ENCODE results near the gene DSE.

The DSE gene

DNA sequence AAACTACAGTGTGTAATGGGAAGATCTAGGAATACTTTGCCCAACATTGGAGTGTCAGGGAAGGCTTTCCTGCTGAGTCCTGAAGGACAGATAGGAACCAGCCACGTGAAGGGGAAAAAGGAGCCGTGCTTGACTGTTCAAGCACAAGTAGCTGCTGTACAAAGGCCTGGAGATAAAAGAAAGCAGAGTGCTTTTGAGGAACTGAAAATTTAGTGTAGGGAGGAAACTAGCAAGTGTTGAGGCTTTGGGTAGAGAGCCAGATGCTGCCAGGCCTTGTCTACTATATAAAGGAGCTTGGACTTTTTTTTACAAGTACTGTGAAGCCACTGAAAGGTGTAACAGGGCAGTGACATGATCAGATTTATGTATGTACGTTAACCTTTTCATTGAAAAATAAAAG is 39.0 kb downstream of the DSE start:
- Histone ChIP-seq H3K9me3 (ENCODE audit: control insufficient read depth in 2 of 2, low read length in 2 of 2) (no peaks in the 10 kb centered on the region), H3K4me3 (ENCODE audit: low read length in 2 of 2) (no peak overlapping the region), H3K36me3 (ENCODE audit: control insufficient read depth in 2 of 2, insufficient read depth in 2 of 2, low read length in 2 of 2) (peaks cover 0 to 2% of the 10 kb centered on the region in 2 donors), H3K4me1 (ENCODE audit: control insufficient read depth, insufficient read depth, low read length) (peaks cover 3% of the 10 kb centered on the region), H3K27me3 (ENCODE audit: control insufficient read depth in 1 of 2, insufficient read depth in 2 of 2, low read length in 2 of 2) (no peaks in the 10 kb centered on the region), H3K9ac (ENCODE audit: low read length in 2 of 2) (no peak overlapping the region), H3K27ac (ENCODE audit: low read length) (no peak overlapping the region)

DNA sequence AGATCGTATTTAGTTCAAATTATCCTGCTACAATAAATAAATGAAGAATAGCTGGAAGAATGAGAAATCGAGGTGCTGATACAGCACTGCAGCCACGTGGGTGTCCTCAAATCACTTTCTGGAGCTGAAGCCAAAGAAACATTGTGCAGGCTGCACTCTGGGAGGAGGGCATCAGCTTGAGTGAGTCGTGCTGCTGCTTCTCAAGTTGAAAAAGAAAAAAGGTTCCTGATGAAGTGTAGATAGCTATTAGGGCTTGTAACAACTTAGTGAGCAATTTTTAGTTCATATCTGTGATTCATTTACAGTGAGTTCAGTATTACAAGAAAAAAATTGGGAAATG is 40.5 kb downstream of the DSE start:
- Histone ChIP-seq H3K4me1 (ENCODE audit: control insufficient read depth, insufficient read depth, low read length) (no peaks in the 10 kb centered on the region), H3K27ac (ENCODE audit: low read length) (no peak overlapping the region), H3K9ac (ENCODE audit: low read length in 2 of 2) (no peak overlapping the region)

GRCh38 chr6:116412270-116412669 is 41.5 kb downstream of the DSE start:
- Histone ChIP-seq H3K27me3 (ENCODE audit: control insufficient read depth in 1 of 2, insufficient read depth in 2 of 2, low read length in 2 of 2) (no peaks in the 10 kb centered on the region), H3K4me3 (ENCODE audit: low read length in 2 of 2) (no peak overlapping the region), H3K9me3 (ENCODE audit: control insufficient read depth in 2 of 2, low read length in 2 of 2) (no peaks in the 10 kb centered on the region), H3K36me3 (ENCODE audit: control insufficient read depth in 2 of 2, insufficient read depth in 2 of 2, low read length in 2 of 2) (peaks cover 0 to 2% of the 10 kb centered on the region in 2 donors), H3K27ac (ENCODE audit: low read length) (no peak overlapping the region), H3K4me1 (ENCODE audit: control insufficient read depth, insufficient read depth, low read length) (no peaks in the 10 kb centered on the region), H3K9ac (ENCODE audit: low read length in 2 of 2) (no peak overlapping the region)

More for the DNA sequence above, 40.5 kb downstream of the DSE start:
- no peak overlapping the region for H3K4me3 ChIP-seq (ENCODE audit: low read length in 2 of 2)
- peaks cover 0 to 2% of the 10 kb centered on the region in 2 donors for H3K36me3 ChIP-seq (ENCODE audit: control insufficient read depth in 2 of 2, insufficient read depth in 2 of 2, low read length in 2 of 2)
- no peaks in the 10 kb centered on the region for H3K9me3 ChIP-seq (ENCODE audit: control insufficient read depth in 2 of 2, low read length in 2 of 2)
- no peaks in the 10 kb centered on the region for H3K27me3 ChIP-seq (ENCODE audit: control insufficient read depth in 1 of 2, insufficient read depth in 2 of 2, low read length in 2 of 2)

DNA sequence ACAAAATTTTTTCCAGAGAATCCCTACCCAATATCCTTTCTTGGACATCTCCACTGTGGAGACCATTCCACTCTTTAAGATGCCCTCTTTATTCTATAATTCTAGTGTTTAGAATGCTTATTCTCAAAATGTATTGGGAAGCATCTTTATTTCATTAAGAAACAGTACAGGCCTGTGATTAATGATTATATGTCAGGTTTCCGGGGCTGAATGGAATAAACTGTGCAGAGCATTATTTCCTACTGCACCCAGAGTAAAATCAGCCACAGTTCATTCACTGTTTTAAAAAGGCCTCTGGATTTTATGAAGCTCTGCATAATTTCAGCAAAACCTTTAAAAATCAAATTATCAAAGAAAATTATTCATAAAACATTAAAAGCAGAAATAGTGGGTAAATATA is 42.6 kb downstream of the DSE start:
- no peaks in the 10 kb centered on the region for H3K4me1 ChIP-seq (ENCODE audit: control insufficient read depth, insufficient read depth, low read length)
- peaks cover 0 to 2% of the 10 kb centered on the region in 2 donors for H3K36me3 ChIP-seq (ENCODE audit: control insufficient read depth in 2 of 2, insufficient read depth in 2 of 2, low read length in 2 of 2)
- H3K4me3 ChIP-seq (ENCODE audit: low read length in 2 of 2): no peak overlapping the region
- no peak overlapping the region for H3K27ac ChIP-seq (ENCODE audit: low read length)
- H3K9ac ChIP-seq (ENCODE audit: low read length in 2 of 2): no peak overlapping the region
- H3K9me3 ChIP-seq (ENCODE audit: control insufficient read depth in 2 of 2, low read length in 2 of 2): no peaks in the 10 kb centered on the region
- H3K27me3 ChIP-seq (ENCODE audit: control insufficient read depth in 1 of 2, insufficient read depth in 2 of 2, low read length in 2 of 2): no peaks in the 10 kb centered on the region

DNA sequence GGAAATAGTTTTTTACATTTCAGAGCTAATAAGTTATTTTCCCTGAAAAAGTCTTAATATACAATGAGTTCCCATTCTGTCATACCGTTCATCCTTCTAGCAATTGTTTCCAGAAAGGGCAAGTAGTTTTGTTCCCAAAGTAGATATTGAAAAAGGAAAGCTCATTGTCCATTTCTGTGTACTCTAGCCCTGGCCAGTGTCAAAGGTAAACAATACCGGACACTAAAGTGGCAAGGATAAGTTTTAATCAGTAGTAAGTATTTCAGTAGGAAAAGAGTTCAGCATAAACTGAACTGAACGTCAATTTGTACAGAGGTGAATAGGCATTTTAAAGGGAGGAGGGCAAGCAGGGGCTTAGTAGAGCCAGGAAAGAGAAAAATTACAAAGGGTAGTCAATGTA is 46.9 kb downstream of the DSE start:
- H3K36me3 ChIP-seq (ENCODE audit: control insufficient read depth in 2 of 2, insufficient read depth in 2 of 2, low read length in 2 of 2): no peaks in the 10 kb centered on the region
- H3K4me1 ChIP-seq (ENCODE audit: control insufficient read depth, insufficient read depth, low read length): no peaks in the 10 kb centered on the region
- no peak overlapping the region for H3K4me3 ChIP-seq (ENCODE audit: low read length in 2 of 2)
- no peaks in the 10 kb centered on the region for H3K9me3 ChIP-seq (ENCODE audit: control insufficient read depth in 2 of 2, low read length in 2 of 2)
- H3K27ac ChIP-seq (ENCODE audit: low read length): no peak overlapping the region
- H3K9ac ChIP-seq (ENCODE audit: low read length in 2 of 2): no peak overlapping the region
- H3K27me3 ChIP-seq (ENCODE audit: control insufficient read depth in 1 of 2, insufficient read depth in 2 of 2, low read length in 2 of 2): no peaks in the 10 kb centered on the region

DNA sequence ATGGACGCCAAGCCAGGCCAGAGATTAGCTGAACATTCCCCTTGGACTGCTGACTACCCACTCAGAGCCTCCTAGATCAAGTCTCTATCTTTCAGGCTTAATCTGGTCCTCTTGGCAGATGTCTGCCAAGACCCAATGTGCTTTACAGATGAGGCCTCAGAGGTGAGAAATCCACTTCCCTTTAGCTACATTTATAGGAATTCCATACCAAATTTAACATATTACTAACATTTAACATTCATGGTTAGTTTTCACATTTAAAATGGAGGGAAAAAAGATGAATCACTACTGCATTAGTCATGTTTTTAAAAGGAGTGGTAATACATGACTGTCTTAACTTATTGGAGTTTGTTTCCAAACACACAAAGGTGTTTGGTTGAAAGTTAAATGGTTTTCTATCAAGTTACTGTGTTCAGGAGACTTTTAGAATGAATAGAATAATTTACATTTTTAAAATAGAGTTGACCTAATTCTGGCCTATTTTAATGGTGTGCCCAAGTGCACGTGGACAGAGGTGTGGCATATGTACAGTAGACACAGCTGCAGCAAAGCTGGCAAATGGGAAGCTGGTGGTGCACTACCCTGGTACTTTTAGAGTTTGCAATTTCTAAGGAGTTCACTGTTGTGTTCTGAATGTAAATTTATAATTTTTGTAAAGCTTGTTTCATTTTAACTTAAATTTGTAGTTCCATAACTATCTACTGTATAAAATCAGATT is 48.5 kb downstream of the DSE start:
- no peaks in the 10 kb centered on the region for H3K27me3 ChIP-seq (ENCODE audit: control insufficient read depth in 1 of 2, insufficient read depth in 2 of 2, low read length in 2 of 2)
- H3K4me3 ChIP-seq (ENCODE audit: low read length in 2 of 2): no peak overlapping the region
- no peak overlapping the region for H3K9ac ChIP-seq (ENCODE audit: low read length in 2 of 2)
- no peak overlapping the region for H3K27ac ChIP-seq (ENCODE audit: low read length)
- no peaks in the 10 kb centered on the region for H3K4me1 ChIP-seq (ENCODE audit: control insufficient read depth, insufficient read depth, low read length)
- H3K9me3 ChIP-seq (ENCODE audit: control insufficient read depth in 2 of 2, low read length in 2 of 2): no peaks in the 10 kb centered on the region
- H3K36me3 ChIP-seq (ENCODE audit: control insufficient read depth in 2 of 2, insufficient read depth in 2 of 2, low read length in 2 of 2): no peaks in the 10 kb centered on the region

GRCh38 chr6:116420341-116420740 is 49.6 kb downstream of the DSE start:
- H3K27me3 ChIP-seq (ENCODE audit: control insufficient read depth in 1 of 2, insufficient read depth in 2 of 2, low read length in 2 of 2): no peaks in the 10 kb centered on the region
- no peak overlapping the region for H3K9ac ChIP-seq (ENCODE audit: low read length in 2 of 2)
- H3K9me3 ChIP-seq (ENCODE audit: control insufficient read depth in 2 of 2, low read length in 2 of 2): no peaks in the 10 kb centered on the region
- no peak overlapping the region for H3K27ac ChIP-seq (ENCODE audit: low read length)
- H3K4me3 ChIP-seq (ENCODE audit: low read length in 2 of 2): no peak overlapping the region
- H3K4me1 ChIP-seq (ENCODE audit: control insufficient read depth, insufficient read depth, low read length): no peaks in the 10 kb centered on the region
- H3K36me3 ChIP-seq (ENCODE audit: control insufficient read depth in 2 of 2, insufficient read depth in 2 of 2, low read length in 2 of 2): no peaks in the 10 kb centered on the region

GRCh38 chr6:116422238-116422637 is 51.5 kb downstream of the DSE start:
- Histone ChIP-seq H3K27me3 (ENCODE audit: control insufficient read depth in 1 of 2, insufficient read depth in 2 of 2, low read length in 2 of 2) (no peaks in the 10 kb centered on the region), H3K27ac (ENCODE audit: low read length) (no peak overlapping the region), H3K4me1 (ENCODE audit: control insufficient read depth, insufficient read depth, low read length) (no peaks in the 10 kb centered on the region), H3K4me3 (ENCODE audit: low read length in 2 of 2) (no peak overlapping the region), H3K9me3 (ENCODE audit: control insufficient read depth in 2 of 2, low read length in 2 of 2) (no peaks in the 10 kb centered on the region), H3K9ac (ENCODE audit: low read length in 2 of 2) (no peak overlapping the region), H3K36me3 (ENCODE audit: control insufficient read depth in 2 of 2, insufficient read depth in 2 of 2, low read length in 2 of 2) (peaks cover 4% of the 10 kb centered on the region in 2 donors)

DNA sequence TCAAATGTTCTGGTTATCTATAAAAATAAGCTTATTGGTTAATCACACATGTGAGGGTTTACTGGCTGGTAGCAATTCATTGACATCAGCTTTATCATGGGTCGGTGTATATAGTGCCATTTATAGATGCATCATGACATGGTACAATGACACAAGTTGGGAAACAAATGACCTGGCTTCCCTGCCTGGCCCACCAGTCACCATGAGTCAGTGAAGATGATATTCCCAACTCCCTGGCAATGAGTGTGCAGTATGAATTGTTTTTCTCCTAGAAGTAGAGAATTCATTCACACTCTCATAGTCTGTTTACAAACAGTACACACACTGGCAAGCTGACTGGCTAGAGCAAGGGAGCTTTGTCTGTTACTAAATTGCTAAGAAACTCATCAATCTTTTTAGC is 53.3 kb downstream of the DSE start:
- H3K36me3 ChIP-seq (ENCODE audit: control insufficient read depth in 2 of 2, insufficient read depth in 2 of 2, low read length in 2 of 2): peaks cover 5 to 6% of the 10 kb centered on the region in 2 donors
- H3K9me3 ChIP-seq (ENCODE audit: control insufficient read depth in 2 of 2, low read length in 2 of 2): no peaks in the 10 kb centered on the region
- no peaks in the 10 kb centered on the region for H3K27me3 ChIP-seq (ENCODE audit: control insufficient read depth in 1 of 2, insufficient read depth in 2 of 2, low read length in 2 of 2)
- H3K4me3 ChIP-seq (ENCODE audit: low read length in 2 of 2): no peak overlapping the region
- no peak overlapping the region for H3K27ac ChIP-seq (ENCODE audit: low read length)
- H3K9ac ChIP-seq (ENCODE audit: low read length in 2 of 2): no peak overlapping the region
- no peaks in the 10 kb centered on the region for H3K4me1 ChIP-seq (ENCODE audit: control insufficient read depth, insufficient read depth, low read length)

DNA sequence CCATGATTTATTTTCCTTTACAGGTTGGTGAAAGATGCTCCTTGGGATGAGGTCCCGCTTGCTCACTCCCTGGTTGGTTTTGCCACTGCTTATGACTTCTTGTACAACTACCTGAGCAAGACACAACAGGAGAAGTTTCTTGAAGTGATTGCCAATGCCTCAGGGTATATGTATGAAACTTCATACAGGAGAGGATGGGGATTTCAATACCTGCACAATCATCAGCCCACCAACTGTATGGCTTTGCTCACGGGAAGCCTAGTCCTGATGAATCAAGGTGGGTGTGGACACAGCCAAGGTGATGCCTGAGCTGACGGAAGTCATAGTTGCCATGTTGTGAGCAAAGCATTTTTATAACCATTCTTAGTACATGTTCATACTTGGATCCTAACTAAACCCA is 55.8 kb downstream of the DSE start:
- Histone ChIP-seq H3K27me3 (ENCODE audit: control insufficient read depth in 1 of 2, insufficient read depth in 2 of 2, low read length in 2 of 2) (no peaks in the 10 kb centered on the region), H3K4me3 (ENCODE audit: low read length in 2 of 2) (no peak overlapping the region), H3K9ac (ENCODE audit: low read length in 2 of 2) (no peak overlapping the region), H3K36me3 (ENCODE audit: control insufficient read depth in 2 of 2, insufficient read depth in 2 of 2, low read length in 2 of 2) (peaks cover 8 to 13% of the 10 kb centered on the region in 2 donors), H3K27ac (ENCODE audit: low read length) (no peak overlapping the region), H3K4me1 (ENCODE audit: control insufficient read depth, insufficient read depth, low read length) (no peaks in the 10 kb centered on the region), H3K9me3 (ENCODE audit: control insufficient read depth in 2 of 2, low read length in 2 of 2) (no peaks in the 10 kb centered on the region)

- H3K9me3 ChIP-seq (ENCODE audit: control insufficient read depth in 2 of 2, low read length in 2 of 2): no peaks in the 10 kb centered on the region
- H3K36me3 ChIP-seq (ENCODE audit: control insufficient read depth in 2 of 2, insufficient read depth in 2 of 2, low read length in 2 of 2): peaks cover 8 to 22% of the 10 kb centered on the region in 2 donors
- no peak overlapping the region for H3K27ac ChIP-seq (ENCODE audit: low read length)
These were observed 58.4 kb downstream of the DSE start for GRCh38 chr6:116429111-116429510.

More at GRCh38 chr6:116429111-116429510, 58.4 kb downstream of the DSE start:
- no peak overlapping the region for H3K4me3 ChIP-seq (ENCODE audit: low read length in 2 of 2)
- no peak overlapping the region for H3K9ac ChIP-seq (ENCODE audit: low read length in 2 of 2)
- H3K4me1 ChIP-seq (ENCODE audit: control insufficient read depth, insufficient read depth, low read length): no peaks in the 10 kb centered on the region
- no peaks in the 10 kb centered on the region for H3K27me3 ChIP-seq (ENCODE audit: control insufficient read depth in 1 of 2, insufficient read depth in 2 of 2, low read length in 2 of 2)

Measured in stomach smooth muscle (tissue), 2 donors.